SU-DHL-6 (cell line): ENCODE measurements around the gene TIMM22.

Experiments
- EZH2phosphoT487 ChIP-seq: fragments of 200-600 bp; sonication (generic), shearing (Covaris generic); conservative IDR thresholded peaks from 2 replicates; pipeline ENCODE4 v1.6.1; 2018; ENCODE audit warnings: mild to moderate bottlenecking, antibody characterized with exemption, low read length, moderate library complexity, mixed read lengths
- TF ChIP-seq, protein P1 (sequence below): fragments of 200-600 bp; sonication (generic); IDR thresholded peaks from one replicate; pipeline ENCODE4 v1.5.1; 2017; ENCODE audit warnings: antibody characterized with exemption, mild to moderate bottlenecking, low read length, moderate library complexity; ENCODE audit not compliant: insufficient read depth, poor library complexity, severe bottlenecking

DNA sequence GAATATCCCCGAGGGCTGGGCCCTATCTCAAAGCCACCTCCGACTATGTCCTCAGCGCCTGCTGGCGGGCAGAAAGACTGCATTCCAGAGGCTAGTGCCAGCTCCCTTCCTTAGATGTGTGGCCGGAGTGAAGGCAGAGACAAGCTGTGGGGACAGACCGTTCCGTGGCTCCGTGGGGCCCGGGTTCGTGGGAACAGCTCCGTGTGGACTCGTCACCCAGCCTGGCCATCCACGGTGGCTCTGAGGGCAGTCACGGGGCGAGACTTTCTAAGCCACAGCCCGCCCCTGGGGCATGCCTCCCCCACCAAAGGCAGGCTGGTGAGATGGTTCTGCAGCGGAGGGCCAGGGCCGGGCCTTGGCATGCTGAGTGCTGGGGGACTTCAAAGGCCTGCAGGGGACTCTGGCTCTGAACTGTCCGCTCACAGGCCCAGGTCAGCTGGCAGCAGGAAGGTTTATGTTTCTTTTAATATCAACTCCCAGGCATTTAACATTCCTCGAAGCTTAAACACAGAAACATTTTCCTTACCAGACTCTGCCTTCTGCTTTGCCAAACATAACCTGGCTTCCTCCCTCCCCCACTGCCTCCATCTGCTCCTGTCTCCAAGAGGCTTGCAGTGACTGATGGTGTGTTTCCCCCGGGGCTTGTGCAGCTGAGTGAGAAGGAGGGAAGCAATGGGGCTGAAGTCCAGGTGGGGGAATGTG, 50.4 kb downstream of the TIMM22 start:
- TF ChIP-seq, protein P1, sequence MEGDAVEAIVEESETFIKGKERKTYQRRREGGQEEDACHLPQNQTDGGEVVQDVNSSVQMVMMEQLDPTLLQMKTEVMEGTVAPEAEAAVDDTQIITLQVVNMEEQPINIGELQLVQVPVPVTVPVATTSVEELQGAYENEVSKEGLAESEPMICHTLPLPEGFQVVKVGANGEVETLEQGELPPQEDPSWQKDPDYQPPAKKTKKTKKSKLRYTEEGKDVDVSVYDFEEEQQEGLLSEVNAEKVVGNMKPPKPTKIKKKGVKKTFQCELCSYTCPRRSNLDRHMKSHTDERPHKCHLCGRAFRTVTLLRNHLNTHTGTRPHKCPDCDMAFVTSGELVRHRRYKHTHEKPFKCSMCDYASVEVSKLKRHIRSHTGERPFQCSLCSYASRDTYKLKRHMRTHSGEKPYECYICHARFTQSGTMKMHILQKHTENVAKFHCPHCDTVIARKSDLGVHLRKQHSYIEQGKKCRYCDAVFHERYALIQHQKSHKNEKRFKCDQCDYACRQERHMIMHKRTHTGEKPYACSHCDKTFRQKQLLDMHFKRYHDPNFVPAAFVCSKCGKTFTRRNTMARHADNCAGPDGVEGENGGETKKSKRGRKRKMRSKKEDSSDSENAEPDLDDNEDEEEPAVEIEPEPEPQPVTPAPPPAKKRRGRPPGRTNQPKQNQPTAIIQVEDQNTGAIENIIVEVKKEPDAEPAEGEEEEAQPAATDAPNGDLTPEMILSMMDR = no peak
- no peak for TF ChIP-seq EZH2phosphoT487
